Kidney (tissue), 14 donors: ENCODE measurements around the gene GARIN3. TPM values are rescaled to one million over a fixed set of nuclear protein-coding genes. Genes with fewer than 3 reads are reported as not detected.

Experiments used
- DNase-seq, 5 donors: peaks; one replicate each; pipeline ENCODE4 v3.0.0-alpha.2; 2013 to 2020
- FAIRE-seq: peaks from 2 replicates; lab custom pipeline; 2012; peaks lifted over from hg19 to GRCh38; lab: Jason Lieb, UNC
- H3K27ac ChIP-seq, 2 donors: one replicate each; pipeline ENCODE4 v1.7.0; 2013; ENCODE audit warnings: low read depth in 2 of 2, low read length in 2 of 2, inconsistent platforms in 1 of 2
- H3K27me3 ChIP-seq: one replicate; pipeline ENCODE4 v1.7.1; 2013; ENCODE audit warnings: low read length, inconsistent platforms; ENCODE audit not compliant: control insufficient read depth, insufficient read depth
- H3K36me3 ChIP-seq, 3 donors: one replicate each; pipeline versions ENCODE4 v1.7.0 to v1.7.1; 2013; ENCODE audit warnings: low read length in 3 of 3, control low read depth in 1 of 3, inconsistent platforms in 1 of 3; ENCODE audit not compliant: insufficient read depth in 3 of 3, control insufficient read depth in 2 of 3
- H3K4me1 ChIP-seq, 3 donors: one replicate each; pipeline versions ENCODE4 v1.7.0 to v1.7.1; 2013; ENCODE audit warnings: low read length in 3 of 3, inconsistent platforms in 1 of 3, low read depth in 1 of 3; ENCODE audit not compliant: control insufficient read depth in 2 of 3, insufficient read depth in 2 of 3
- H3K4me3 ChIP-seq, 3 donors: one replicate each; pipeline versions ENCODE4 v1.7.0 to v1.8.1; 2013; ENCODE audit warnings: low read length in 3 of 3, control low read depth in 1 of 3, inconsistent platforms in 1 of 3
- H3K9ac ChIP-seq, 3 donors: one replicate each; pipeline versions ENCODE4 v1.7.0 to v1.7.1; 2013; ENCODE audit warnings: low read length in 3 of 3, control low read depth in 1 of 3, inconsistent platforms in 1 of 3
- H3K9me3 ChIP-seq, 3 donors: one replicate each; pipeline versions ENCODE4 v1.7.0 to v1.7.1; 2013; ENCODE audit warnings: low read length in 3 of 3, control low read depth in 1 of 3, inconsistent platforms in 1 of 3; ENCODE audit not compliant: control insufficient read depth in 2 of 3, insufficient read depth in 1 of 3
- intact Hi-C: fragments of 100-400 bp; cut with DNase I; formaldehyde crosslinking; loops from one replicate; pipeline ENCODE4 v1.11.1; 2022
- polyA plus RNA-seq: library from polyadenylated mRNA; stranded (reverse); fragments of 350-450 nt; fragmentation: Illumina TruSeq; extraction: RNeasy Lipid Tissue Mini Kit (QIAGEN cat#74804); gene quantifications from one replicate; pipeline ENCODE4 v1.2.3, GENCODE V29; 2014; ENCODE audit warnings: low read depth, low replicate concordance; ENCODE audit not compliant: insufficient read depth
- total RNA-seq: library from RNA; stranded (reverse); fragmentation: NEBNext Ultra II Directional; extraction: Animal tissue kit (Norgen Biotek cat#: 25700); gene quantifications from one replicate; pipeline ENCODE4 v1.2.1, GENCODE V29; 2021
- TF ChIP-seq, protein P1 (sequence below): IDR thresholded peaks from 3 replicates; pipeline ENCODE4 v1.5.1; 2012; ENCODE audit warnings: mild to moderate bottlenecking, moderate library complexity, borderline replicate concordance; ENCODE audit not compliant: insufficient read depth; ENCODE audit errors: extremely low read depth
- donor health status: control.
- donor health status: control.
- donor health status: control.
- donor health status: control.
- donor health status: control.
- donor health status: DM: yes; HTN: yes; CAD: no.
- donor health status: Normal renal cell carcinoma (clear cell type).

GARIN3 gene
- total and polyA plus RNA-seq, 2 donors from 2014 or later, result not detected

DNA sequence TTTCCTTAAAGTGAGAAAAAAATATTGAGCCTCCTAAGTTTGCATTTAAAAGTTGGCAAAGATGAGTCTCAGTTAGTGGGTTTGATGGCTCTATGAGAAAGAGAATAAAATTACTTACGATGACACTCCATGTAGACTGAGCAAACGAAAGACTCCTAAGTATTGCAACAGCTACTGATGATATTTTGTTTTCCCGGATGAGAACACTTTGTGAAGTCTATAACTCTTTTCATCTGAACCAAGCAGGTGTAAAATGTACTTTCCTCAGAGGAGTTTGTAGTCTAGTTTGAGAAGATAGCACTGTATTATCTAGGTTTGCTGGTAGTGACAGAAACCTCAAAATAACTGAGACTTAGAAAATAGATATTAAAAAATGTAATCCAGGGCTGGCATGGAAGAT is 12.9 kb upstream of the GARIN3 start:
- Histone ChIP-seq H3K27me3 (no peaks in the 10 kb centered on the region), H3K9me3 (no peaks in the 10 kb centered on the region), H3K4me1 (no peaks in the 10 kb centered on the region), H3K4me3 (no peak overlapping the region), H3K36me3 (no peaks in the 10 kb centered on the region), H3K9ac (no peak overlapping the region), H3K27ac (no peak overlapping the region)
- FAIRE-seq (no peak), DNase-seq (no peak)
- TF ChIP-seq, protein P1, sequence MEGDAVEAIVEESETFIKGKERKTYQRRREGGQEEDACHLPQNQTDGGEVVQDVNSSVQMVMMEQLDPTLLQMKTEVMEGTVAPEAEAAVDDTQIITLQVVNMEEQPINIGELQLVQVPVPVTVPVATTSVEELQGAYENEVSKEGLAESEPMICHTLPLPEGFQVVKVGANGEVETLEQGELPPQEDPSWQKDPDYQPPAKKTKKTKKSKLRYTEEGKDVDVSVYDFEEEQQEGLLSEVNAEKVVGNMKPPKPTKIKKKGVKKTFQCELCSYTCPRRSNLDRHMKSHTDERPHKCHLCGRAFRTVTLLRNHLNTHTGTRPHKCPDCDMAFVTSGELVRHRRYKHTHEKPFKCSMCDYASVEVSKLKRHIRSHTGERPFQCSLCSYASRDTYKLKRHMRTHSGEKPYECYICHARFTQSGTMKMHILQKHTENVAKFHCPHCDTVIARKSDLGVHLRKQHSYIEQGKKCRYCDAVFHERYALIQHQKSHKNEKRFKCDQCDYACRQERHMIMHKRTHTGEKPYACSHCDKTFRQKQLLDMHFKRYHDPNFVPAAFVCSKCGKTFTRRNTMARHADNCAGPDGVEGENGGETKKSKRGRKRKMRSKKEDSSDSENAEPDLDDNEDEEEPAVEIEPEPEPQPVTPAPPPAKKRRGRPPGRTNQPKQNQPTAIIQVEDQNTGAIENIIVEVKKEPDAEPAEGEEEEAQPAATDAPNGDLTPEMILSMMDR, result no peak
- intact Hi-C loops, result no loop called here

DNA sequence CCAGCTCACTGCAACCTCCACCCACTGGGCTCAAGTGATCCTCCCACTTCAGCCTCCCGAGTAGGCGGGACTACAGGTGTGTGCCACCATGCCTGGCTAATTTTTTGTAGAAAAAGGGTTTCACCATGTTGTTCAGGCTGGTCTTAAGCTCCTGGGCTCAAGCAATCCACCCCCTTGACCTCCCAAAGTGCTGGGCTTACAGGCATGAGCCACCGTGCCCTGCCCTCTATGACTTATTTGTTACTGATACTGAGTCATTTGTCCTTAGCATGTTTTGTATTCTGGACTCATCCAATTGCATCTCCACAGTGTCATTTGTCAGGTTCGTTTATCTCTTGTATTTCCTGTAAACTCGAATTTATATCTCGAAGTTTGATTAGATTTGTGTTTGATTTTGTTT is 11.9 kb upstream of the GARIN3 start:
- H3K4me1 ChIP-seq, result no peaks in the 10 kb centered on the region
- no peak overlapping the region for H3K9ac ChIP-seq
- TF ChIP-seq, protein P1, result no peak
- intact Hi-C loops, result no loop called here
- H3K4me3 ChIP-seq, result no peak overlapping the region
- no peak overlapping the region for H3K27ac ChIP-seq
- FAIRE-seq, result no peak
- H3K36me3 ChIP-seq, result no peaks in the 10 kb centered on the region
- no peaks in the 10 kb centered on the region for H3K27me3 ChIP-seq
- no peaks in the 10 kb centered on the region for H3K9me3 ChIP-seq
- no peak for DNase-seq

DNA sequence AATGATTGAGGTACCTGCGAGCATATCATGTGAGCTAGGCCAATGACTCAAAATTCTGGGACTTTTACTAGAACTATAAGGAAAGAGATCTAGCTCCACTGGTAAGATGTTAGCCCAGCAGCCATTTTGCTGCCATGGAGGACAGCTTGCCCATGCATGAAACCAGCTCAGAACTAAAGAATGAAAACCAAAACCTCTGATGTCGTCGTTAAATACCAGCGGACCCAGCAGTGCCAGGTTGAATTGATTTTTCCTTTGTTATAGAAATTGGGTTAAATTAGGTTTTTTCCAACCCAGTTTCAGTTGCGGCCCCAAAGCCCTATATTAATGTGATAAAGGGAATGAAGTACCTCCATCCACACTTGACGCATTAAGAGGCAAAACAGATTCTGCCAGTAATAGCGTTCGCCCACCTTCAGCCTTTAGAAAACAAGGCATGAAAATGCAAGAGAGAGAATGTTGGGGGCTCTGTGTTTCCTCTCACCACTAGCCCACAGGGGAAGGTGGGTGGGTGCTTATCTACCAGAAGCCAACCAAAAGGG is 9.1 kb upstream of the GARIN3 start:
- intact Hi-C loops, result no loop called here
- no peaks in the 10 kb centered on the region for H3K9me3 ChIP-seq
- H3K27me3 ChIP-seq, result no peaks in the 10 kb centered on the region
- no peak overlapping the region for H3K9ac ChIP-seq
- H3K27ac ChIP-seq, result no peak overlapping the region
- H3K4me3 ChIP-seq, result no peak overlapping the region
- DNase-seq, result no peak
- no peak for FAIRE-seq
- H3K4me1 ChIP-seq, result no peaks in the 10 kb centered on the region
- H3K36me3 ChIP-seq, result no peaks in the 10 kb centered on the region
- TF ChIP-seq, protein P1, result no peak

DNA sequence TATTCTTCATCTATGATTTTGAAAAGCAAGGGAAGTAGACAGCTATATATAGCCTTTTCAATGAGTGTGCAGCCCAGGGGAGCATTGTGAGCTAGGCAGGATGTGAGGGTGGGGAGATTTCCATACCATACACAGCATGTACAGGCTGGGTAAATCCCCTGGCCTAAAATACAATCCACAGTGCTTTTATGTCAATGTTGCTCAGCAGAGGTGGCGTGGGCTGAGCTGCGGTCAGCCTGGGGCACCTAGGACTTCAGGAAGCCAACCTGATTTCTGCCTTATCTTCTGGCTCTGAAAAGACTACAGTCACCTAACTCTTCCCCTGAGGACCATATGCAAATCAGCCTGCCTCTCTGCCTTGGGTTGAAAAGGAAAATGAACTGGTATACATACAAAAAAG is 6.3 kb upstream of the GARIN3 start:
- DNase-seq (no peak), FAIRE-seq (no peak)
- no peak overlapping the region for H3K4me3 ChIP-seq
- H3K9ac ChIP-seq, result no peak overlapping the region
- no peaks in the 10 kb centered on the region for H3K4me1 ChIP-seq
- H3K27ac ChIP-seq, result no peak overlapping the region
- H3K27me3 ChIP-seq, result no peaks in the 10 kb centered on the region
- TF ChIP-seq, protein P1, result no peak
- H3K36me3 ChIP-seq, result no peaks in the 10 kb centered on the region
- no peaks in the 10 kb centered on the region for H3K9me3 ChIP-seq
- intact Hi-C loops, result no loop called here
